ENCODE data around the gene ZNF841.
"Not testable (repeated sequence)": the region's sequence is repeated elsewhere in the genome, so short reads cannot be mapped to it uniquely, and the experiment has no call there.

- TF ChIP-seq CTCF (IDR thresholded peaks at IDR 0.05; ENCODE audit: extremely low read depth in 1 of 2, insufficient read depth in 1 of 2, low read depth in 1 of 2, low read length in 2 of 2); JUN (IDR thresholded peaks at IDR 0.05; ENCODE audit: borderline replicate concordance, insufficient read depth, insufficient read length, low read depth); EZH2 (IDR thresholded peaks at IDR 0.05; ENCODE audit: borderline replicate concordance, low read depth, low read length, severe bottlenecking): not testable (repeated sequence)
Observed at GRCh38 chr19:52026255-52026990, 69.1 kb downstream of the ZNF841 start.
